ENCODE measurements around the gene DYSF. TPM values are rescaled to one million over a fixed set of nuclear protein-coding genes. Genes with fewer than 3 reads are reported as not detected.

Gene DYSF
- total RNA-seq, 1 experiment from 2014 or later: 0.24 TPM

- Histone ChIP-seq H3K4me3 (ENCODE audit: low read depth, low read length, poor library complexity, severe bottlenecking) (peak overlapping the region; percentile 48), H3K27ac (ENCODE audit: low read depth, low read length, poor library complexity, severe bottlenecking) (no peak overlapping the region), H3K9me3 (ENCODE audit: low read depth, low read length, poor library complexity, severe bottlenecking) (no peaks in the 10 kb centered on the region), H3K36me3 (ENCODE audit: insufficient read depth, low read length, poor library complexity, severe bottlenecking) (no peaks in the 10 kb centered on the region), H3K4me1 (ENCODE audit: insufficient read depth, low read length, poor library complexity, severe bottlenecking) (no peaks in the 10 kb centered on the region), H3K27me3 (replicated peaks; ENCODE audit: insufficient read depth, low read depth, low read length, poor library complexity) (peaks cover 66% of the 10 kb centered on the region)
- ChIA-PET CTCF (interaction anchor here (0.8 kb wide), 1 partner anchor 42 kb away, joined by 7 read pairs; no protein-coding TSS in a partner anchor), POLR2A (ENCODE audit: low non-redundant PET) (no interaction called here)
- DNase-seq (ENCODE audit: low spot score): no peak
- TF ChIP-seq CTCF (conservative IDR thresholded peaks at IDR 0.05; ENCODE audit: low read depth, low read length): no peak
- no peak for TF ChIP-seq EZH2 (IDR thresholded peaks at IDR 0.05; ENCODE audit: borderline replicate concordance, low read depth, low read length, poor library complexity, severe bottlenecking)
- intact Hi-C loops (cut with micrococcal nuclease; ENCODE audit: unreplicated experiment): no loop called here
- no TSS peak for BruUV-seq (replicated peaks)
Measured at GRCh38 chr2:71465961-71466300, 12.6 kb downstream of the DYSF start.

- Histone ChIP-seq H3K9me3 (ENCODE audit: low read depth, low read length, poor library complexity, severe bottlenecking) (no peaks in the 10 kb centered on the region), H3K4me3 (ENCODE audit: low read depth, low read length, poor library complexity, severe bottlenecking) (peak overlapping the region; percentile 48), H3K4me1 (ENCODE audit: insufficient read depth, low read length, poor library complexity, severe bottlenecking) (no peaks in the 10 kb centered on the region), H3K27me3 (replicated peaks; ENCODE audit: insufficient read depth, low read depth, low read length, poor library complexity) (peaks cover 66% of the 10 kb centered on the region), H3K27ac (ENCODE audit: low read depth, low read length, poor library complexity, severe bottlenecking) (no peak overlapping the region), H3K36me3 (ENCODE audit: insufficient read depth, low read length, poor library complexity, severe bottlenecking) (no peaks in the 10 kb centered on the region)
- intact Hi-C loops (cut with micrococcal nuclease; ENCODE audit: unreplicated experiment): no loop called here
- no TSS peak for BruUV-seq (replicated peaks)
- ChIA-PET POLR2A (ENCODE audit: low non-redundant PET) (no interaction called here), CTCF (interaction anchor here (0.8 to 1.0 kb wide), 2 partner anchors 43 to 135 kb away, joined by 6 to 7 read pairs; partner anchors contain the start of gene ZNF638)
- TF ChIP-seq EZH2 (IDR thresholded peaks at IDR 0.05; ENCODE audit: borderline replicate concordance, low read depth, low read length, poor library complexity, severe bottlenecking): peak; percentile 73
- TF ChIP-seq CTCF (conservative IDR thresholded peaks at IDR 0.05; ENCODE audit: low read depth, low read length): no peak
- DNase-seq (ENCODE audit: low spot score): peak; percentile 23
Measured at GRCh38 chr2:71466301-71467179, 13.2 kb downstream of the DYSF start.

GRCh38 chr2:71467180-71467815 lies 13.9 kb downstream of the DYSF start:
- BruUV-seq (replicated peaks): no TSS peak
- no peaks in the 10 kb centered on the region for H3K9me3 ChIP-seq (ENCODE audit: low read depth, low read length, poor library complexity, severe bottlenecking)
- TF ChIP-seq EZH2 (IDR thresholded peaks at IDR 0.05; ENCODE audit: borderline replicate concordance, low read depth, low read length, poor library complexity, severe bottlenecking): no peak
- peaks cover 66% of the 10 kb centered on the region for H3K27me3 ChIP-seq (replicated peaks; ENCODE audit: insufficient read depth, low read depth, low read length, poor library complexity)
- H3K4me3 ChIP-seq (ENCODE audit: low read depth, low read length, poor library complexity, severe bottlenecking): peak overlapping the region; percentile 48
- intact Hi-C loops (cut with micrococcal nuclease; ENCODE audit: unreplicated experiment): no loop called here
- ChIA-PET POLR2A (ENCODE audit: low non-redundant PET) (no interaction called here), CTCF (interaction anchor here (1.0 kb wide), 1 partner anchor 136 kb away, joined by 6 read pairs; the partner anchor contains the start of gene ZNF638)
- no peak overlapping the region for H3K27ac ChIP-seq (ENCODE audit: low read depth, low read length, poor library complexity, severe bottlenecking)
- DNase-seq (ENCODE audit: low spot score): no peak
- H3K4me1 ChIP-seq (ENCODE audit: insufficient read depth, low read length, poor library complexity, severe bottlenecking): no peaks in the 10 kb centered on the region
- no peaks in the 10 kb centered on the region for H3K36me3 ChIP-seq (ENCODE audit: insufficient read depth, low read length, poor library complexity, severe bottlenecking)
